GM19238 (cell line): ENCODE measurements around the gene KIF5A.
"Not testable (repeated sequence)": the region's sequence is repeated elsewhere in the genome, so short reads cannot be mapped to it uniquely, and the experiment has no call there.

Experiments used
- DNase-seq: peaks from one replicate; pipeline ENCODE4 v3.0.0; 2011; ENCODE audit warnings: low spot score; ENCODE audit not compliant: insufficient read length

The KIF5A gene

DNA sequence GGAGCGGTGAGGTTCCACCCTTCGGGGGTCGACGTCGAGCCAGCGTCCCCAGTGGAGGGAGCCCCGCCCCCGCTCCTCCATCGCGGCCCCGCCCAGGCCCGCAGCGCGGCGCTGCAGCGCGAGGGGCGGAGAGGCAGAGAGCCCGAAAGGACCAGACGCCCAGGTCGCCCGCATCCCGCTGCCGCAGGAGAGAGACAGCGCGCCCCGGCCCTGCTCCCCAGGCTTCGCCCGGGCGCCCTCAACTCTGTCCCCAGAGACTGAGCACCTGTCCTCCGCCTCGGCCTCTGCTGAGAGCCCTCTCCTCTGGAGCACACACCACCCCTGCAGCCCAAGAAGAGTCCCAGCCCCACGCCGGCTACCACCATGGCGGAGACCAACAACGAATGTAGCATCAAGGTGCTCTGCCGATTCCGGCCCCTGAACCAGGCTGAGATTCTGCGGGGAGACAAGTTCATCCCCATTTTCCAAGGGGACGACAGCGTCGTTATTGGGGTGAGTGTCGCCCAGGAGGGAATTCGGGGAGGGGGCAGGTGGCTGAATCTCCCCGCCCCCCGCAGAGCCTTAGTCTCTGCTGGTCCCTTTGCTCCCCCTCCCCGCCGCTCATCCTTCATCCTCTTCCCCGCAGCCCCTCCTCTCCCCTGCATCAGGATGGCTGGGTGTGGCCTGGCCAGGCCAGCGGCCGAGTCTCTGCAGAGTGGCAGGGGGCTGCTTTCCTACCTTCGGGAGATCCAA is at the start of gene KIF5A:
Gene KIF5A, plus strand, starts transcription at position 136 of the 732 bp plus-strand sequence. Its CDS starts 228 bp downstream, at position 364.
- DNase-seq = peak; percentile 66

- DNase-seq = no peak
Measured at GRCh38 chr12:57500213-57500612, 49.6 kb upstream of the KIF5A start.

DNA sequence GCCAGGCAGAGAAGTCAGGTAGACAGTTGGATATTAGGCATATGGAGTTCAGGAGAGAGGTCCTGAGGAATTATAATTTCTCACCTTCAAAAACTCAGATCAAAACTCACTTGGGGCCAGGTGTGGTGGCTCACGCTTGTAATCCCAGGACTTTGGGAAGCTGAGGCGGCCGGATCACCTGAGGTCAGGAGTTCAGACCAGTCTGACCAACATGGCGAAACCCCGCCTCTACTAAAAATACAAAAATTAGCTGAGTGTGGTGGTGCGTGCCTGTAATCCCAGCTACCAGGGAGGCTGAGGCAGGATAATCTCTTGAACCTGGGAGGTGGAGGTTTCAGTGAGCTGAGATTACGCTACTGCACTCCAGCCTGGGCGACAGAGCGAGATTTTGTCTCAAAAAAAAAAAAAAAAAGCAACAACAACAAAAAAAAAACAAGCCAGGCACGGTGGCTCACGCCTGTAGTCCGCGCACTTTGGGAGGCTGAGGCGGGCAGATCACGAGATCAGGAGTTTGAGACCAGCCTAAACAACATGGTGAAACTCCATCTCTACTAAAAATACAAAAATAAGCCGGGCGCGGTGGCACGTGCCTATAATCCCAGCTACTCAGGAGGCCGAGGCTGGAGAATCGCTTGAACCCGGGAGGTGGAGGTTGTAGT is 47.4 kb upstream of the KIF5A start:
- DNase-seq = not testable (repeated sequence)

- DNase-seq = not testable (repeated sequence)
Measured at GRCh38 chr12:57506541-57506940, 43.3 kb upstream of the KIF5A start.

DNA sequence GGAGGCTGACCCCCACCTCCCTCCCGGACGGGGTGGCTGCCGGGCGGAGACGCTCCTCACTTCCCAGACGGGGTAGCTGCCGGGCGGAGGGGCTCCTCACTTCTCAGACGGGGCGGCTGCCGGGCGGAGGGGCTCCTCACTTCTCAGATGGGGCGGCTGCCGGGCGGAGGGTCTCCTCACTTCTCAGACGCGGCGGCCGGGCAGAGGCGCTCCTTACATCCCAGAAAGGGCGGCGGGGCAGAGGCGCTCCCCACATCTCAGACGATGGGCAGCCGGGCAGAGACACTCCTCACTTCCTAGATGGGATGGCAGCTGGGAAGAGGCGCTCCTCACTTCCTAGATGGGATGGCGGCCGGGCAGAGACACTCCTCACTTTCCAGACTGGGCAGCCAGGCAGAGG is 42.0 kb upstream of the KIF5A start:
- DNase-seq = not testable (repeated sequence)

GRCh38 chr12:57511161-57511560 is 38.7 kb upstream of the KIF5A start:
- no peak for DNase-seq

DNA sequence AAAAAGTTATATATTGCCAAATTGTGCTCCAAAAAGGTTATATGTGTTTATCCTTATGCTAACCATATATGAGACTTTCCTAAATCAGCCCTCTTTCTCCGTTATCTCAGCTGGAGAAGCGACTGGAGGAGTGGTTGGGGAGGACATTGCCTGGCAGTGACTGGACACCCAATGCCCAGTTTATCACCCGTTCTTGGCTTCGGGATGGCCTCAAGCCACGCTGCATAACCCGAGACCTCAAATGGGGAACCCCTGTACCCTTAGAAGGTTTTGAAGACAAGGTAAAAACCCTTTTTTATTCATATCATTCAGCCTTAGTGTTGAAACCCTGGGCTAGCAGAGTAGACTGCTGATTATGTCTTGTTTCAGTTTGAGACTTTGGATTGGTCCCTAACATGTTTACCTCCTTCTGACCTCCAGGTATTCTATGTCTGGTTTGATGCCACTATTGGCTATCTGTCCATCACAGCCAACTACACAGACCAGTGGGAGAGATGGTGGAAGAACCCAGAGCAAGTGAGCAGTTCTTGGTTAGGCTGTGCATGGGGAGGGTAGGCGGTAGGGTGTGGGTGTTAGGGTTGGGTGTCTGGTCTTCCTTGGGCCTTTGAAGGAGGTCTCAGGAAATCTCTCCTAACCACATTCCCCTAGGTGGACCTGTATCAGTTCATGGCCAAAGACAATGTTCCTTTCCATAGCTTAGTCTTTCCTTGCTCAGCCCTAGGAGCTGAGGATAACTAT is 38.1 kb upstream of the KIF5A start:
- no peak for DNase-seq

DNA sequence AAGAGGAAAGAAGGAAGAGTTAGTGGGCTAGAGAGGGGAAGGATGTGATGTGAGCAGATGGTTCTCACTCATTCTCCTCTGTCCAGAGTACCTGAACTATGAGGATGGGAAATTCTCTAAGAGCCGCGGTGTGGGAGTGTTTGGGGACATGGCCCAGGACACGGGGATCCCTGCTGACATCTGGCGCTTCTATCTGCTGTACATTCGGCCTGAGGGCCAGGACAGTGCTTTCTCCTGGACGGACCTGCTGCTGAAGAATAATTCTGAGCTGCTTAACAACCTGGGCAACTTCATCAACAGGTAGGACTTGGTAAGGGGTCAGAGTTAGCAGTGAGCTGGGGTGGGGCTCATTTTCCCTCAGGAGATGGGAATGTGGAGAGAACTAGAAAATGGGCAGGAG is 37.2 kb upstream of the KIF5A start:
- no peak for DNase-seq

DNA sequence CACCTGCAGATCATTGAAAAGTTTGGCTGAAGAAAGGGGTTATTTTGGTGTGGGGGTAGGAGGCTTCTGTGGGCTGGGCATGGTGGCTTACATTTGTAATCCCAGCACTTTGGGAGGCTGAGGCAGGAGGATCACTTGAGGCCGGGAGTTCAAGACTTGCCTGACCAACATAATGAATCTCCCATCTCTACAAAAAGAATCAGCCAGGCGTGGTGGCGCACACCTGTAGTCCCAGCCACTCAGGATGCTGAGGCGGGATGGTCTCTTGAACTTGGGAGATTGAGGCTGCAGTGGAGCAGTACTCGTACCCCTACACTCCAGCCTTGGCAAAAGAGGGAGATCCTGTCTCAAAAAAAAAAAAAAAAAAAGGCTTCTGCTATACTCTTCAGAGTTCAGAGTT is 36.6 kb upstream of the KIF5A start:
- DNase-seq = no peak

DNA sequence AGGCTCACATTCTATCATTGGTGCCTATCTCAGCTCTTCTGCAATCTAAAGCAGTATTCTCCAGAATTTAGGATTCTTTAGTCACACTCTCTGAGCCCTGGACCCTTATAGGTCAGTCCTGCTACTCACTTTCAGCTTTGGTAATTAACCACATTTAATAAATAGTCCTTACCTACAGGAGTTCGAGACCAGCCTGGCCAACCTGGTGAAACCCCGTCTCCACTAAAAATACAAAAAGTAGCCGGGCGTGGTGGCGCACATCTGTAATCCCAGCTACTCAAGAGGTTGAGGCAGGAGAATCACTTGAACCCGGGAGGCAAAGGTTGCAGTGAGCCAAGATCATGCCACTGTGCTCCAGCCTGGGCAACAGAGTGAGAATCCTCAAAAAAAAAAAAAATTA is 36.2 kb upstream of the KIF5A start:
- DNase-seq = not testable (repeated sequence)

DNA sequence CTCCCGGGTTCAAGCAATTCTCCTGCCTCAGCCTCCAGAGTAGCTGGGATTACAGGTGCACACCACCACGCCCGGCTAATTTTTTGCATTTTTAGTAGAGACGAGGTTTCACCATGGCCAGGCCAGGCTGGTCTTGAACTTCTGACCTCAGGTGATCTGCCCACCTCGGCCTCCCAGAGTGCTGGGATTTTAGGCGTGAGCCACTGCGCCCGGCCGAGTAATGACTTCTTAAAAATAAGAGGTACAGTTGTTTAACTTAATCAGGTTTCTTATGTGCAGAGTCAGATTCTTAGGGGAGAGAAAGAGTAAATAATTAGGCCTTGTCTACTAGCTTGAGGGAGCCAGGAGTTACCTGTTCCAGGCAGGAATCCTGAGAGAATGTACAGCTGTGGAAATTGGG is 35.6 kb upstream of the KIF5A start:
- not testable (repeated sequence) for DNase-seq

GRCh38 chr12:57514720-57515407 is 35.0 kb upstream of the KIF5A start:
- DNase-seq = no peak

DNA sequence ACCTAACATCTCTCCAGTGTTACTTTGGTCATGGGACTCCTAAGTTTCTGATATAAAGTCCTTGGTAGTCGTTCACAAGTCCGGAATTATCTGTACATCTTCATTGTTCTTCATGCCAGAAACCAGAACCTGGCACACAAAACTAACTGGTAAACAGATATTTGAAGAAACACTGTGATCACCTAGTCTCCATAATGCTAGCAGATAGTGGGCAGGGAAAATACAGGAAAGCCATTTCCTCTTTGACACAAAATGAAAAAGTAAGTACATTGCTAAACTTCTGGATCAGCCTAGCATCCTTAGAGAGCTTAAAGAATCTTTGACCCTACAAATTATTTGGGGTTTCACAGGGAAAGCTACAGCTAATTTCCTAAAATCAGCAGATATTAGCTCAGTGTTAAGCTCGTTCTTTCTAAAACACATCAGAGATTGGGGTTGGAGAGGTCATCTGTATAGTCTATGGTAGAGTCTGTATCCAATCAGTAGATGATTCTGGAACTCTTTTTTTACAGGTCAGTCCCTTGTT is 34.4 kb upstream of the KIF5A start:
- DNase-seq = no peak

GRCh38 chr12:57515934-57516541 is 33.8 kb upstream of the KIF5A start:
- no peak for DNase-seq

DNA sequence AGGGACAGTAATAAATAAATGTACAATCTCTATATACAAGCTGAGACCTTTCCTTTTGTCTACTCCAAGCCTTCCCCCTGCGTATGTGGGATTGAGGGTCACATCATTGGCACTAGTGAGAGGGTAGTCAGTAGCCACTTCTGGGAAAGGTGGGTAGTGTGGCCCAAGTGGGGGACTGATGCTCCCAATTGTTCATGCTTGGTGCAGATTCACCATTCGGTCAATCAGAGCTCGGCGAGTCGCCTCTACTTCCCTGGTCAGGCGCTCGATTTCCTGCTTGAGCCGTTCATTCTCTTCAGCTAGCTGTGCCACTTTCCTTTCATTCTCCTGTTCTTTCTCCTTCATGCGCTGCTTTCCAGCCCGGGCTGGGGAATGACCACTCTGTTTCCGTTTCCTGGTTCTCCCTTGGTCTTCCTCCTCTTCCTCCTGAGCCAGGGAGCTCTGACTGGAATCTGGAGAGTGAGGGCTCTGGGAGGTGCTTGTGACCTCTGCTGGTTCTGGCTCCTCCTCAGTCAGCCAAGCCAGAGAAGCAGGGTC is 33.2 kb upstream of the KIF5A start:
- no peak for DNase-seq

DNA sequence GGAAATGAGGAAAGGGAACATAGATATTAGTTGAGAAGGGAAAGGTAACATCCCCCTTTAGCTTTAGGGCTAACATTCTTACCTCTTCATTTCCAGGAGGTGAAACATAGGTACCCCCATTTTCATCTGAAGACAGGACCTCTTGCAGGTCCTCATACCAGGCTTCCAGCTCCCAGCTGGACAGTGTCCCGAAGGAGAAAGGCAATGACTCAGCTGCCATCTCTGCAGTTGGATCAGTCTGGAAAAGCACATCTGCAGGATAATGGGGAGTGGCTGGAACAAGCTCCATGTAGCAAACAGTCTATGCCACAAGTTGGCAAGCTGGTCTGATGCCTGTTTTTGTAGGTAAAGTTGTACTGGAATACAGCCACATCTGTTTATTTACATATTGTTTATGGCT is 32.7 kb upstream of the KIF5A start:
- no peak for DNase-seq

- not testable (repeated sequence) for DNase-seq
Measured at GRCh38 chr12:57517718-57518117, 32.1 kb upstream of the KIF5A start.

- no peak for DNase-seq
Measured at GRCh38 chr12:57518176-57518919, 31.5 kb upstream of the KIF5A start.

DNA sequence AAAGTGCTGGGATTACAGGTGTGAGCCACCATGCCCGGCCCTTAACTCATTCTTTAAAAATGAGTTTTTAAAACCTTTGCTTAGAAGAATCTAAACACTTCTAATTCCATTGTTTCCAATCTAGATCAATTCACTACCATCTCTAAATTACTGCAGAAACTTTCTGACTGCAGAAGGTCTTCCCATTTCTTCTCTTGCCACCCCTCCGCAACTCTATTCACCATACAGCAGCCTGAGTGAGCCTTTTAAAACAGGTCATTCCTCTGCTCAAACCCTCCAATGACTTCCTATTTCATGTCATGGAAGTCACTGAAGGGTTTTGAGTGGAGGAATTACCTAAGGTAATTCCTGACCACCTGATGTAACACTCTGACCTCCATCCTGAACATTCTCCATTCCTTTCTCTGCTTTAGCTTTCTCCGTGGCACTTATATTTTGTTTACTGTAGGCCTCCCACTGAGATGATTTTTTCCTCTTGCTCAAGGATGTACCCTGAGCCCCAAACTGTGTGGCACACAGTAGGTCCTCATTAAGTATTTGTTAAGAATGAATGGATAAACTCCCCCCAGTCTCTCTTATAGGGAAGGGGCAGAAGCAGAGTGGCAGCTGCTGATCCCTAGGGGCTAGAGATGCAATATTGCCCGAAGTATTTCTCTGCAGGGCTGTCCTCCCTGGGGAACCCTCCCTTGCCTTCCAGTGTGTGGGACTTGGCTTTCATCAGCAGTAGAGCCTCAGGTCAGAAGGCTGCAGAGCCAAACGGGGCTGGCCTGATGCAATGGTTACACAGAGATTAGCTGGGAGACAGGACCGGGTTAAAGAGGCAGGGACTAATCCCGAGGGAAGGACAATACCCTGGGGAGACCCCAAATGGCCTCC is 30.7 kb upstream of the KIF5A start:
- DNase-seq = no peak
